Effector memory CD8-positive, alpha-beta T cell (primary cell): ENCODE measurements around the gene SH3GL3.

Experiments
- ATAC-seq: fragments of 150-1000 bp; cut with Tn5 transposase; replicated peaks from 2 replicates; pipeline ENCODE4 v1.10.0; 2021; ENCODE audit warnings: mild to moderate bottlenecking, moderate library complexity
- DNase-seq, 3 experiments: peaks; one replicate each; pipeline ENCODE4 v3.0.0; 2021
- H3K27ac Mint-ChIP-seq, 2 donors: one replicate each; pipeline ENCODE4 v1.8.0; 2022; ENCODE audit warnings: mild to moderate bottlenecking in 2 of 2, mixed read lengths in 2 of 2, moderate library complexity in 2 of 2
- H3K27me3 Mint-ChIP-seq, 2 donors: one replicate each; pipeline ENCODE4 v1.8.0; 2022; ENCODE audit warnings: mixed read lengths in 2 of 2
- H3K36me3 Mint-ChIP-seq: one replicate; pipeline ENCODE4 v1.8.0; 2022; ENCODE audit warnings: mild to moderate bottlenecking, moderate library complexity, mixed read lengths; ENCODE audit not compliant: insufficient read depth
- H3K4me1 Mint-ChIP-seq, 2 donors: one replicate each; pipeline ENCODE4 v1.8.0; 2022; ENCODE audit warnings: low read depth in 2 of 2, mixed read lengths in 2 of 2
- H3K4me3 Mint-ChIP-seq, 2 donors: one replicate each; pipeline ENCODE4 v1.8.0; 2022; ENCODE audit warnings: mild to moderate bottlenecking in 2 of 2, mixed read lengths in 2 of 2, moderate library complexity in 2 of 2
- H3K9me3 Mint-ChIP-seq, 2 donors: one replicate each; pipeline ENCODE4 v1.8.0; 2022; ENCODE audit warnings: mixed read lengths in 2 of 2
- total RNA-seq, 9 experiments: gene quantifications; one replicate each; lab custom pipeline; 2026; lab: John Stamatoyannopoulos, UW

The SH3GL3 gene, protein sequence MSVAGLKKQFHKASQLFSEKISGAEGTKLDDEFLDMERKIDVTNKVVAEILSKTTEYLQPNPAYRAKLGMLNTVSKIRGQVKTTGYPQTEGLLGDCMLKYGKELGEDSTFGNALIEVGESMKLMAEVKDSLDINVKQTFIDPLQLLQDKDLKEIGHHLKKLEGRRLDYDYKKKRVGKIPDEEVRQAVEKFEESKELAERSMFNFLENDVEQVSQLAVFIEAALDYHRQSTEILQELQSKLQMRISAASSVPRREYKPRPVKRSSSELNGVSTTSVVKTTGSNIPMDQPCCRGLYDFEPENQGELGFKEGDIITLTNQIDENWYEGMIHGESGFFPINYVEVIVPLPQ
- total RNA-seq: 0 to 0.48 (median 0) reads per million in 9 experiments

DNA sequence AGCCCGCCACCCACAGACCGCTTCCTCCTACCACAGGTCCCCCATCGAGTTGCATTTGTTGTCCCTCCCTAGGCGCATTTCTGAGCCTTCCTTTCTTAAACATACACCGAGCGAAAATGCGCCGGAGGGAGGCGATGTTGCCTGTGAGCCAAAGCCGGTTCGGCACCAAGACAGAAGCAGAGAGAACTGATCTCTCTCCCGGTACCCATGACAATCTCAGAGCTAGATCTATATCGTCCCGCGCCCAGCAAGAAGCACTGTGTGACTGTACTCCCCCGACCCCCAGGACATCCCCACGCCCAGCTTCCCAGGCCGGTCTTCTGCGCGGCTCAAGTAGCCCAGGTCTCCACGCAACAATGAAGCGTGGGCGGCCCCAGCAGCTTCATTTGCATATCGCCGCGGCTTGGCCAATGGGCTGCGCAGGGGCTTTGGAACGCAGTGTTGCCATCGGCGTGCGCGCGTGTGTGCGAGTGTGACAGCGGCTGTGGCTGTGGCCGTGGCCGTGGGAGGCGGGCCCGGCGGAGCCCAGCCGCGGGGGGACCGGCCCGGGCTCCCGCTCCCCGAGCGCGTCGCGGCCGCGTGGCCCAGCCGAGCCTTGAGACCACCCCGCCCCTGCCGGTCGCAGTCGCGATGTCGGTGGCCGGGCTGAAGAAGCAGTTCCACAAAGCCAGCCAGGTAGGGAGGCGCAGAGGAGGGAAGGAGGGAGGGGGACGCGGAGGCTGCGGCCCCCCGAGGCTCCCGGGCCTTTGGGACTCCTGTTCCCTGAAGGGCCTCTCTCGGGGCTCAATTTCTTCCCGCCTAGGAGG is at the start of gene SH3GL3:
Gene SH3GL3, plus strand, starts transcription at position 438 of the 806 bp plus-strand sequence. Its CDS starts 193 bp downstream, at position 631.
- Mint-ChIP-seq H3K4me1 (peaks cover 3 to 5% of the 10 kb centered on the region in 2 donors), H3K4me3 (peak within 1 kb of the TSS; percentile 7 to 29), H3K9me3 (no peaks in the 10 kb centered on the region), H3K36me3 (no peaks in the 10 kb centered on the region), H3K27ac (no peak within 1 kb of the TSS), H3K27me3 (peaks cover 32 to 38% of the 10 kb centered on the region in 2 donors)
- peak; percentile 35 for ATAC-seq
- DNase-seq: no peak

GRCh38 chr15:83398626-83399025 is 48.5 kb upstream of the SH3GL3 start:
- peaks cover 11 to 26% of the 10 kb centered on the region in 2 donors for H3K27me3 Mint-ChIP-seq
- no peak overlapping the region for H3K27ac Mint-ChIP-seq

DNA sequence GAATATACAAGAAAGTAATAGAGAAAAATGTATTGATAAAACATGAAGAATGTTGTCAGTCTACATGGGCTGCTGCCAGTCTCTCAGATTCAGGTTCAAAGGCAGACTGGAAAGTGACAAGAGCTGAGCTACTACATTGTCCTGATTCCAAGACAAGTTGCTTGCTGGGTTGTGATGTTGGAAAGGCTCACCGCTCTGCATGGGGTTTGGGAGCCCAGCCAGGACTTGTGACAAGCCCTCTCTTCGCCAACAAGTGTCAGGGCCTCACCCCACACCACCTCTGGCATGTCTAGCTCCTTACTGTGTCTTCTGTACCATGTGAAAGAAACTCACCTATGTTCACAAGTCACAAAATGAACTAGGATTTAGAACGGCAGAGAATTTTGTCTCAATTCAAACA is 43.0 kb upstream of the SH3GL3 start:
- Mint-ChIP-seq H3K9me3 (no peaks in the 10 kb centered on the region), H3K27me3 (peaks cover 0 to 18% of the 10 kb centered on the region in 2 donors), H3K27ac (no peak overlapping the region), H3K4me1 (no peaks in the 10 kb centered on the region), H3K36me3 (no peaks in the 10 kb centered on the region), H3K4me3 (no peak overlapping the region)
- ATAC-seq: no peak
- no peak for DNase-seq

More at GRCh38 chr15:83398626-83399025, 48.5 kb upstream of the SH3GL3 start:
- ATAC-seq (no peak), DNase-seq (no peak)
- Mint-ChIP-seq H3K4me3 (no peak overlapping the region), H3K9me3 (no peaks in the 10 kb centered on the region), H3K4me1 (no peaks in the 10 kb centered on the region), H3K36me3 (no peaks in the 10 kb centered on the region)

- DNase-seq: no peak
- H3K27ac Mint-ChIP-seq: no peak overlapping the region
- no peak for ATAC-seq
- H3K9me3 Mint-ChIP-seq: no peaks in the 10 kb centered on the region
- no peaks in the 10 kb centered on the region for H3K27me3 Mint-ChIP-seq
- no peak overlapping the region for H3K4me3 Mint-ChIP-seq
- H3K4me1 Mint-ChIP-seq: no peaks in the 10 kb centered on the region
- no peaks in the 10 kb centered on the region for H3K36me3 Mint-ChIP-seq
These were observed 36.6 kb upstream of the SH3GL3 start for GRCh38 chr15:83410532-83410931.

- ATAC-seq (no peak), DNase-seq (no peak)
- H3K36me3 Mint-ChIP-seq: no peaks in the 10 kb centered on the region
- no peak overlapping the region for H3K27ac Mint-ChIP-seq
- no peaks in the 10 kb centered on the region for H3K4me1 Mint-ChIP-seq
- no peaks in the 10 kb centered on the region for H3K27me3 Mint-ChIP-seq
- peaks cover 0 to 1% of the 10 kb centered on the region in 2 donors for H3K9me3 Mint-ChIP-seq
- H3K4me3 Mint-ChIP-seq: no peak overlapping the region
These were observed 34.0 kb upstream of the SH3GL3 start for GRCh38 chr15:83413054-83413719.

- ATAC-seq (no peak), DNase-seq (no peak)
- H3K27me3 Mint-ChIP-seq: peaks cover 23 to 27% of the 10 kb centered on the region in 2 donors
- peaks cover 0 to 2% of the 10 kb centered on the region in 2 donors for H3K9me3 Mint-ChIP-seq
- H3K27ac Mint-ChIP-seq: no peak overlapping the region
- H3K4me3 Mint-ChIP-seq: no peak overlapping the region
- no peaks in the 10 kb centered on the region for H3K36me3 Mint-ChIP-seq
- no peaks in the 10 kb centered on the region for H3K4me1 Mint-ChIP-seq
These were observed 25.1 kb upstream of the SH3GL3 start for GRCh38 chr15:83422081-83422480.

GRCh38 chr15:83422541-83422940 is 24.6 kb upstream of the SH3GL3 start:
- Mint-ChIP-seq H3K27ac (no peak overlapping the region), H3K4me1 (no peaks in the 10 kb centered on the region), H3K9me3 (peaks cover 0 to 2% of the 10 kb centered on the region in 2 donors), H3K4me3 (no peak overlapping the region), H3K36me3 (no peaks in the 10 kb centered on the region), H3K27me3 (peaks cover 23 to 27% of the 10 kb centered on the region in 2 donors)
- no peak for DNase-seq
- ATAC-seq: no peak

DNA sequence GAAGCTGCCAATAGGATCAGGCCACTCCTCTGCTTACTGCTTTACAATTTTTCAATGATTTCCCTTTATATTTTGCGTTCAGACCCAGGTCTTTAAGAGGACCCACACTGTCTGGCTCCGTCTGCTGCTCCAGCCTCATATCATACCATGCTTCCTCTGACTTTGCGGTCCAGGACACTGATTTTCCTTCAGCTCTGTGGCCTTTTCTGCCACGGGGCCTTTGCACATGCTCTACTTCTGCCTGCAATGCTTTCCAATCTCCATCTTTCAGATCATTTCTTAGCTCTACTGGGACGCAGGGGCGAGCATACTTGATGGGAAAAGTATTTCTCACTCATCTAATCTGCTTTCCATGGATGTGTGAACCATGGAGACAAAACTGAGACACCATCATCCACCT is 23.0 kb upstream of the SH3GL3 start:
- no peak for DNase-seq
- Mint-ChIP-seq H3K27ac (no peak overlapping the region), H3K4me3 (no peak overlapping the region), H3K27me3 (peaks cover 23 to 27% of the 10 kb centered on the region in 2 donors), H3K4me1 (no peaks in the 10 kb centered on the region), H3K9me3 (peaks cover 0 to 2% of the 10 kb centered on the region in 2 donors), H3K36me3 (no peaks in the 10 kb centered on the region)
- no peak for ATAC-seq

DNA sequence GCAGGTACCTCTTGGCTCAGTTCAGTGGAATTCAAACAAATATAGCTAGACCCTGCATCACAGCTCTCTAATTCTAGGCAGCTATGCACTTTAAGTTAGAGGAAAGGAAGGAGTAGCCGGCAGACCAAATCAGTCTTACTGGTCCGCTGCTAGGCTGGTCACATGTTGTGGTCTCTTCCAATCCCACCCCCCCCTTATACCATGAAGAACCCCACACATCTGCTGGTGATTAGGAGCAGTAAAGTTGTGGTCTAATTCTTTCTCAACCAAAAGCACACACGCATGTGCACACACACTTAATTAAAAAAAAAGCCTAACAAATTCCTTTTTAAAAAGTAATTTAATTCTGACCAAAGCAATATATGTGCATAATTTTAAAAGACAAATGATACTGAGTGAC is 16.7 kb upstream of the SH3GL3 start:
- no peak for DNase-seq
- Mint-ChIP-seq H3K4me1 (peaks cover 0 to 1% of the 10 kb centered on the region in 2 donors), H3K9me3 (peaks cover 0 to 2% of the 10 kb centered on the region in 2 donors), H3K4me3 (no peak overlapping the region), H3K27me3 (peaks cover 19 to 29% of the 10 kb centered on the region in 2 donors), H3K36me3 (no peaks in the 10 kb centered on the region), H3K27ac (no peak overlapping the region)
- ATAC-seq: no peak

- Mint-ChIP-seq H3K9me3 (peaks cover 0 to 2% of the 10 kb centered on the region in 2 donors), H3K4me3 (no peak overlapping the region), H3K36me3 (no peaks in the 10 kb centered on the region), H3K27ac (no peak overlapping the region), H3K27me3 (peaks cover 10 to 29% of the 10 kb centered on the region in 2 donors), H3K4me1 (peaks cover 0 to 1% of the 10 kb centered on the region in 2 donors)
- DNase-seq (no peak), ATAC-seq (no peak)
These were observed 15.6 kb upstream of the SH3GL3 start for GRCh38 chr15:83431521-83431920.

DNA sequence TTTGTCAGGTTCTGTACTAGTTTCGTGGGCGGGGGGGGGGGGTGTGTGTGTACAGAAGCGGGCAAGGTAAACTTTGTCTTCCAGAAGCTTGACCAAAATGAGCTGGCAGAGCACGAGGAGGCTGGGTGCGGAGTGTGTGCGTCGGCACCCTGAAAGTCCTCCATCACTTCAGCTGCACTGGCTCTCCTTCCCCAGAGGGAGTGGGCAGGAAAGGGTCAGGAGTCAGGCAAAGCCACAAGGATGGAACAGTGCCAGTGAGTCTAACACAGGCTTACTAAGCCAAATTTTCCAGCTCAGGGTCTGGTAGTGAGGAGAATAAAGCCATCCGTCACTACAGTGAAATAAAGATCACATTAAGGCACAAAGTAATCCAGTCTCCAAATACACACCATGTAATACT is 11.9 kb upstream of the SH3GL3 start:
- Mint-ChIP-seq H3K4me1 (peaks cover 0 to 1% of the 10 kb centered on the region in 2 donors), H3K9me3 (no peaks in the 10 kb centered on the region), H3K4me3 (no peak overlapping the region), H3K27ac (no peak overlapping the region), H3K36me3 (no peaks in the 10 kb centered on the region), H3K27me3 (peaks cover 6 to 29% of the 10 kb centered on the region in 2 donors)
- no peak for ATAC-seq
- DNase-seq: no peak

DNA sequence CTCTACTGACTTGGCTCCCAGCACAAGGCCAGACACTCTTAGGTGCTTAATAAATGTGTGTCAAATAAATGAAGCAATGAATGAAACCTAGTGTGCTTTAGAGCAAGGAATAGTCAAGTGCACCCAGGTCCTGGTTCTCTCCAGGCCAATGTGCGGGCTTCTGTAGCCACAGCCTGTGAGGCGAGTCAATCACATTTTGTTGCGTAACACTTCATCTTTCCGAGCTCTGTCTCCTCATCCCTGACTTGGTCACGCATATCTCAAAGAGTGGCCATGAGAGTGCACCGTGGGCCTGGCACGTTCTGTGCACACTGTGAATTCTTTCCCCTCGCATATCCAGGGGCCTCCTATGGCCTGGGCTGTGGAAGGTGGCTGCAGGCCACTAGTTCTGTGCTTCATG is 11.4 kb upstream of the SH3GL3 start:
- peaks cover 0 to 1% of the 10 kb centered on the region in 2 donors for H3K4me1 Mint-ChIP-seq
- no peaks in the 10 kb centered on the region for H3K36me3 Mint-ChIP-seq
- no peak overlapping the region for H3K4me3 Mint-ChIP-seq
- ATAC-seq: no peak
- H3K27me3 Mint-ChIP-seq: peaks cover 6 to 29% of the 10 kb centered on the region in 2 donors
- H3K27ac Mint-ChIP-seq: no peak overlapping the region
- no peaks in the 10 kb centered on the region for H3K9me3 Mint-ChIP-seq
- no peak for DNase-seq

- Mint-ChIP-seq H3K36me3 (no peaks in the 10 kb centered on the region), H3K27ac (no peak overlapping the region), H3K9me3 (no peaks in the 10 kb centered on the region), H3K4me3 (no peak overlapping the region), H3K4me1 (peaks cover 0 to 1% of the 10 kb centered on the region in 2 donors), H3K27me3 (peaks cover 6 to 26% of the 10 kb centered on the region in 2 donors)
- DNase-seq (no peak), ATAC-seq (no peak)
These were observed 10.5 kb upstream of the SH3GL3 start for GRCh38 chr15:83436513-83437158.
